ENCODE measurements around the gene PPP4R3B. TPM values are rescaled to one million over a fixed set of nuclear protein-coding genes. Genes with fewer than 3 reads are reported as not detected.

The PPP4R3B gene
- total RNA-seq, 2 experiments from 2014 or later = 70.5 to 80.6 TPM

DNA sequence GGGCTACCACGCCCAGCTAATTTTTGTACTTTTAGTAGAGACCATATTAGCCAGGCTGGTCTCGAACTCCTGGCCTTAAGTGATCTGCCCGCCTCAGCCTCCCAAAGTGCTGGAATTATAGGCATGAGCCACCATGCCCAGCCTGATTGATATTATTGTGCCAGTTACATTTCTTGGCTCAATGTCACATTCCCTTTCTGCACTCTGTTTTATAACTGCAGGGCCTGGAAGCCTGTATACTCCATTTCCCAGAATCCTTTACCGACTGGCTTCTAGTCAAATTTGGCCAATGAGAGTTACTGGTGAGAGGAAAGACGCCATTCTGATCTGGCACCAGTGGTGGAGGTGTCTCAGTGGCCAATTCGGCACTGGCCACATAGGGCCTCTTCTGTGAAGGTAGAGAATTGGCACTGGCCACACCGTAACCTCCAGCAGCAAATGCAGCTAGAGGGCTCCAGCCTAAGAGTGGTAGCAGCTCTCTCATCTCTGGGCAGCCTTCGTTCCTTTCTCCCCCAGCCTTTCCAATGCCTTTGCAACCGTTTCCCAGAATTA lies 114.8 kb downstream of the PPP4R3B start:
- Mint-ChIP-seq H3K36me3 (ENCODE audit: low read depth) (no peaks in the 10 kb centered on the region), H3K27ac (no peak overlapping the region), H3K27me3 (no peaks in the 10 kb centered on the region), H3K9me3 (no peaks in the 10 kb centered on the region), H3K4me3 (no peak overlapping the region), H3K4me1 (ENCODE audit: low read depth) (no peaks in the 10 kb centered on the region)
- intact Hi-C loops (cut with micrococcal nuclease) = no loop called here
- POLR2A ChIA-PET = no interaction called here
- TF ChIP-seq, protein P1, sequence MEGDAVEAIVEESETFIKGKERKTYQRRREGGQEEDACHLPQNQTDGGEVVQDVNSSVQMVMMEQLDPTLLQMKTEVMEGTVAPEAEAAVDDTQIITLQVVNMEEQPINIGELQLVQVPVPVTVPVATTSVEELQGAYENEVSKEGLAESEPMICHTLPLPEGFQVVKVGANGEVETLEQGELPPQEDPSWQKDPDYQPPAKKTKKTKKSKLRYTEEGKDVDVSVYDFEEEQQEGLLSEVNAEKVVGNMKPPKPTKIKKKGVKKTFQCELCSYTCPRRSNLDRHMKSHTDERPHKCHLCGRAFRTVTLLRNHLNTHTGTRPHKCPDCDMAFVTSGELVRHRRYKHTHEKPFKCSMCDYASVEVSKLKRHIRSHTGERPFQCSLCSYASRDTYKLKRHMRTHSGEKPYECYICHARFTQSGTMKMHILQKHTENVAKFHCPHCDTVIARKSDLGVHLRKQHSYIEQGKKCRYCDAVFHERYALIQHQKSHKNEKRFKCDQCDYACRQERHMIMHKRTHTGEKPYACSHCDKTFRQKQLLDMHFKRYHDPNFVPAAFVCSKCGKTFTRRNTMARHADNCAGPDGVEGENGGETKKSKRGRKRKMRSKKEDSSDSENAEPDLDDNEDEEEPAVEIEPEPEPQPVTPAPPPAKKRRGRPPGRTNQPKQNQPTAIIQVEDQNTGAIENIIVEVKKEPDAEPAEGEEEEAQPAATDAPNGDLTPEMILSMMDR (IDR thresholded peaks at IDR 0.05) = no peak
- CTCF ChIA-PET = no interaction called here
- DNase-seq (no peak), ATAC-seq (no peak)

DNA sequence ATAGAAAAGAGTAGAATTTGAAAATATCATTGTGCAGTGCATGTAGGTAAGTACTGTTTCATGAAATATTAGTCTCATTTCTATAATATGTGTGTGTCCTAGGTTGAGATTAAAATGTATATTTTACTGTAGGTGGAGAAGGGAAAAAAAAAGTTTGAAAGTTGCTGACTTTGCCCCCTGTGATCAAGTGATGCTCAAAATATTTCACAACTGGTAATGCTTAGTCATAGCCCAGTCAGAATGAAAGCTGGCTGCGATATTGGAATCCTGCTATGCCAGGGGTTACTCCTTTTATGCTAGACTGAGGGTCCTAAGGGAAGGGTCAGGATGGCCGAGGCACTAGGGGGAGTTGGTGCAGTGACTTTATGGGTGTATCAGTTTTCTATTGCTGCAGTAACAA lies 117.4 kb downstream of the PPP4R3B start:
- no peak overlapping the region for H3K27ac Mint-ChIP-seq

DNA sequence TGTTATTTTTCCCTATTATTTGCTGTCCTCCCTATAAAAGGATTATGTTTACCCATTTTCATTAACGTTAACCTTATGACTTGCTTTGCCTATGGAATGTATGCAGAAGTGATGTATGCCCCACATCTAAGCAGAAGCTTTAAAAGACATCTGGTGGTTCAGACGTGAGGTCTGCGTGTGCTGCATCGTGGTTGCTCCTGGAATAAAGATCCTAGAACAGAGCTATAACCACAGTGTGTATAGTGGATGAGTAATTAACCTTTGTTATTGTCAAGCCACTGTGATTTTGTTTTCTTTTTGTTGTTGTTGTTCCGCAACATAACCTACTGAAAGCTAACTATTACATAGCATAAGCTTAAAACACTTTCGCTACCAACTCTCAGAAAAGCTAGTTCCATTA lies 118.8 kb downstream of the PPP4R3B start:
- H3K36me3 Mint-ChIP-seq (ENCODE audit: low read depth) = no peaks in the 10 kb centered on the region
- TF ChIP-seq, protein P1 (IDR thresholded peaks at IDR 0.05) = no peak
- intact Hi-C loops (cut with micrococcal nuclease) = no loop called here
- H3K9me3 Mint-ChIP-seq = no peaks in the 10 kb centered on the region
- ChIA-PET CTCF (no interaction called here), POLR2A (no interaction called here)
- no peaks in the 10 kb centered on the region for H3K27me3 Mint-ChIP-seq
- no peaks in the 10 kb centered on the region for H3K4me1 Mint-ChIP-seq (ENCODE audit: low read depth)
- DNase-seq (no peak), ATAC-seq (no peak)
- H3K4me3 Mint-ChIP-seq = no peak overlapping the region
- H3K27ac Mint-ChIP-seq = no peak overlapping the region

More for the DNA sequence above, 117.4 kb downstream of the PPP4R3B start:
- Mint-ChIP-seq H3K27me3 (no peaks in the 10 kb centered on the region), H3K9me3 (no peaks in the 10 kb centered on the region), H3K36me3 (ENCODE audit: low read depth) (no peaks in the 10 kb centered on the region), H3K4me1 (ENCODE audit: low read depth) (no peaks in the 10 kb centered on the region), H3K4me3 (no peak overlapping the region)
- POLR2A ChIA-PET = no interaction called here
- DNase-seq (no peak), ATAC-seq (no peak)
- intact Hi-C loops (cut with micrococcal nuclease) = no loop called here
- CTCF ChIA-PET = no interaction called here
- TF ChIP-seq, protein P1 (IDR thresholded peaks at IDR 0.05) = no peak

Other genes with a start within 250 kb of the PPP4R3B start
- 10 to 100 TPM; 14.8 to 15.8 TPM for gene CCDC88A, start 197.8 kb downstream of the PPP4R3B start, total RNA-seq
- gene CFAP36, start 97.9 kb downstream of the PPP4R3B start, total RNA-seq = 10 to 100 TPM; 28.8 to 29.1 TPM
- 10 to 100 TPM; 49.5 to 50.0 TPM for gene PNPT1, start 76.2 kb upstream of the PPP4R3B start, total RNA-seq